Testis (tissue), 3 donors: ENCODE data around the gene WDR20. TPM values are rescaled to one million over a fixed set of nuclear protein-coding genes. Genes with fewer than 3 reads are reported as not detected.

Experiments
- DNase-seq: peaks from one replicate; pipeline ENCODE4 v3.0.0-alpha.2; 2019
- H3K27ac ChIP-seq, 2 donors: fragments of 200-600 bp; sonication (generic); one replicate each; pipeline ENCODE4 v1.5.1; 2019
- H3K27me3 ChIP-seq: fragments of 200-600 bp; sonication (generic); one replicate; pipeline ENCODE4 v1.5.1; 2019
- H3K36me3 ChIP-seq: fragments of 200-600 bp; sonication (generic); one replicate; pipeline ENCODE4 v1.5.1; 2017; ENCODE audit warnings: low read depth; ENCODE audit errors: missing control alignments
- H3K4me1 ChIP-seq: fragments of 200-600 bp; sonication (generic); one replicate; pipeline ENCODE4 v1.5.1; 2019
- H3K4me3 ChIP-seq, 2 donors: fragments of 200-600 bp; sonication (generic); one replicate each; pipeline ENCODE4 v1.5.1; 2017 to 2019
- H3K9me3 ChIP-seq: fragments of 200-600 bp; sonication (generic); one replicate; pipeline ENCODE4 v1.5.1; 2017
- POLR2A ChIP-seq: fragments of 450-650 bp; IDR thresholded peaks from one replicate; pipeline ENCODE4 v1.6.1; 2017; ENCODE audit warnings: antibody characterized with exemption, mild to moderate bottlenecking, moderate library complexity
- WGBS, 2 donors: methylation state at CpG; one replicate each; pipeline ENCODE4 v1.1.5; 2018; 5-methylcytosine and 5-hydroxymethylcytosine counted together
- intact Hi-C: fragments of 100-400 bp; cut with DNase I; formaldehyde crosslinking; loops from one replicate; pipeline ENCODE4 v1.15.1; 2023; ENCODE audit warnings: low total_unique reads
- polyA plus RNA-seq: library from polyadenylated mRNA; stranded (reverse); fragments of 350-450 nt; fragmentation: Illumina TruSeq; extraction: RNeasy Lipid Tissue Mini Kit (QIAGEN cat#74804); gene quantifications from one replicate; pipeline ENCODE4 v1.2.3, GENCODE V29; 2014; ENCODE audit warnings: low read depth, low replicate concordance; ENCODE audit not compliant: insufficient read depth
- total RNA-seq, 2 donors: library from RNA; depleted of rRNA; stranded (reverse); fragments of >200 nt; gene quantifications; one replicate each; pipeline ENCODE4 v1.2.3, GENCODE V29; 2016
- TF ChIP-seq, protein P1 (sequence below), 3 experiments: fragments of 450-650 bp in 2 of 3; fragments of 200-600 bp in 1 of 3; sonication (generic) in 1 of 3; IDR thresholded peaks; one replicate each; pipeline ENCODE4 v1.5.1; 2016 to 2019; ENCODE audit warnings: antibody characterized with exemption in 3 of 3, mild to moderate bottlenecking in 2 of 3, moderate library complexity in 1 of 3

Gene WDR20
- total and polyA plus RNA-seq, 3 donors from 2014 or later = 46.5 to 69.2 (median 56.4) TPM

GRCh38 chr14:102183886-102184285, 44.2 kb downstream of the WDR20 start:
- TF ChIP-seq, protein P1, sequence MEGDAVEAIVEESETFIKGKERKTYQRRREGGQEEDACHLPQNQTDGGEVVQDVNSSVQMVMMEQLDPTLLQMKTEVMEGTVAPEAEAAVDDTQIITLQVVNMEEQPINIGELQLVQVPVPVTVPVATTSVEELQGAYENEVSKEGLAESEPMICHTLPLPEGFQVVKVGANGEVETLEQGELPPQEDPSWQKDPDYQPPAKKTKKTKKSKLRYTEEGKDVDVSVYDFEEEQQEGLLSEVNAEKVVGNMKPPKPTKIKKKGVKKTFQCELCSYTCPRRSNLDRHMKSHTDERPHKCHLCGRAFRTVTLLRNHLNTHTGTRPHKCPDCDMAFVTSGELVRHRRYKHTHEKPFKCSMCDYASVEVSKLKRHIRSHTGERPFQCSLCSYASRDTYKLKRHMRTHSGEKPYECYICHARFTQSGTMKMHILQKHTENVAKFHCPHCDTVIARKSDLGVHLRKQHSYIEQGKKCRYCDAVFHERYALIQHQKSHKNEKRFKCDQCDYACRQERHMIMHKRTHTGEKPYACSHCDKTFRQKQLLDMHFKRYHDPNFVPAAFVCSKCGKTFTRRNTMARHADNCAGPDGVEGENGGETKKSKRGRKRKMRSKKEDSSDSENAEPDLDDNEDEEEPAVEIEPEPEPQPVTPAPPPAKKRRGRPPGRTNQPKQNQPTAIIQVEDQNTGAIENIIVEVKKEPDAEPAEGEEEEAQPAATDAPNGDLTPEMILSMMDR (IDR thresholded peaks at IDR 0.05) = no peak
- TF ChIP-seq POLR2A = no peak
- no peak for DNase-seq
- intact Hi-C loops = no loop called here
- WGBS, 2 donors = 94% methylated on average over 3 of the region's 3 CpGs
- Histone ChIP-seq H3K36me3 (no peaks in the 10 kb centered on the region), H3K4me3 (no peak overlapping the region), H3K27ac (no peak overlapping the region), H3K27me3 (no peaks in the 10 kb centered on the region), H3K4me1 (peaks cover 12% of the 10 kb centered on the region), H3K9me3 (no peaks in the 10 kb centered on the region)

- no peak for DNase-seq
- intact Hi-C loops = no loop called here
- H3K27me3 ChIP-seq = no peaks in the 10 kb centered on the region
- H3K36me3 ChIP-seq = no peaks in the 10 kb centered on the region
- no peak overlapping the region for H3K4me3 ChIP-seq
- WGBS, 2 donors = 84 to 90% methylated on average over 14 of the region's 14 CpGs
- H3K9me3 ChIP-seq = no peaks in the 10 kb centered on the region
- TF ChIP-seq POLR2A = no peak
- TF ChIP-seq, protein P1 (IDR thresholded peaks at IDR 0.05) = no peak
- H3K4me1 ChIP-seq = peaks cover 12% of the 10 kb centered on the region
- no peak overlapping the region for H3K27ac ChIP-seq
These were observed 44.8 kb downstream of the WDR20 start for GRCh38 chr14:102184316-102185035.

GRCh38 chr14:102185360-102185759, 45.7 kb downstream of the WDR20 start:
- no peaks in the 10 kb centered on the region for H3K9me3 ChIP-seq
- H3K4me1 ChIP-seq = peaks cover 13% of the 10 kb centered on the region
- intact Hi-C loops = no loop called here
- TF ChIP-seq, protein P1 (IDR thresholded peaks at IDR 0.05) = no peak
- no peak for TF ChIP-seq POLR2A
- H3K27ac ChIP-seq = no peak overlapping the region
- no peaks in the 10 kb centered on the region for H3K27me3 ChIP-seq
- no peak for DNase-seq
- no peaks in the 10 kb centered on the region for H3K36me3 ChIP-seq
- no peak overlapping the region for H3K4me3 ChIP-seq
- WGBS, 2 donors = 92 to 94% methylated on average over 8 of the region's 8 CpGs

DNA sequence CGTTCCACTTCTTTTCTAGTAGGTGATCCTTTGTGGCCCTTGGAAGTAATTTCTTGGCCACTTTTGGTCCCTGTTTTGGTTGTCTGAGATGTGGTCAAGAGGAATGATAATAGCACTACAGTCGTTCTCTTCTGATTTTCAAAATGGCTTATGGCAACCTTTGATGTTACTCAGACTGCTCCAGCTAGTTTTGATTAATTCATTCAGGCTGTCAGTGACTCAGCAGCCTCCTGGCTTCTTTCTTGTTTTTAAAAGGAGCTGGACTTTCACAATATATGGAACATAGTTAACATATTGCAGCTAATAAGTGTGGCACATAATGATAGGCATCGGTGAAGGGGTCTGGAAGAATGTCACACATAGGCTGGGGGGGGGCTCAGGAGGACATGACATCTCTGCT, 47.3 kb downstream of the WDR20 start:
- no peak for DNase-seq
- Histone ChIP-seq H3K4me1 (peaks cover 16% of the 10 kb centered on the region), H3K9me3 (no peaks in the 10 kb centered on the region), H3K27ac (no peak overlapping the region), H3K4me3 (no peak overlapping the region), H3K27me3 (no peaks in the 10 kb centered on the region), H3K36me3 (no peaks in the 10 kb centered on the region)
- 79 to 81% methylated on average over 3 of the region's 3 CpGs for WGBS, 2 donors
- TF ChIP-seq POLR2A = no peak
- intact Hi-C loops = no loop called here

GRCh38 chr14:102187568-102188001, 47.9 kb downstream of the WDR20 start:
- no peak overlapping the region for H3K27ac ChIP-seq
- intact Hi-C loops = no loop called here
- H3K36me3 ChIP-seq = no peaks in the 10 kb centered on the region
- no peaks in the 10 kb centered on the region for H3K27me3 ChIP-seq
- H3K4me3 ChIP-seq = no peak overlapping the region
- 79 to 86% methylated on average over 4 of the region's 4 CpGs for WGBS, 2 donors
- TF ChIP-seq, protein P1 (IDR thresholded peaks at IDR 0.05) = no peak
- TF ChIP-seq POLR2A = no peak
- no peak for DNase-seq
- H3K4me1 ChIP-seq = peaks cover 15% of the 10 kb centered on the region
- no peaks in the 10 kb centered on the region for H3K9me3 ChIP-seq
